ENCODE data around the gene CYP4F2. TPM values are rescaled to one million over a fixed set of nuclear protein-coding genes. Genes with fewer than 3 reads are reported as not detected.
"Not testable (repeated sequence)": the region's sequence is repeated elsewhere in the genome, so short reads cannot be mapped to it uniquely, and the experiment has no call there.

Gene CYP4F2
- total RNA-seq, 1 experiment from 2014 or later: not detected

- no peak for DNase-seq (ENCODE audit: low read depth)
Observed at GRCh38 chr19:15900504-15900903, 2.6 kb upstream of the CYP4F2 start.

- not testable (repeated sequence) for DNase-seq (ENCODE audit: low read depth)
Observed at GRCh38 chr19:15900032-15900431, 2.2 kb upstream of the CYP4F2 start.

DNA sequence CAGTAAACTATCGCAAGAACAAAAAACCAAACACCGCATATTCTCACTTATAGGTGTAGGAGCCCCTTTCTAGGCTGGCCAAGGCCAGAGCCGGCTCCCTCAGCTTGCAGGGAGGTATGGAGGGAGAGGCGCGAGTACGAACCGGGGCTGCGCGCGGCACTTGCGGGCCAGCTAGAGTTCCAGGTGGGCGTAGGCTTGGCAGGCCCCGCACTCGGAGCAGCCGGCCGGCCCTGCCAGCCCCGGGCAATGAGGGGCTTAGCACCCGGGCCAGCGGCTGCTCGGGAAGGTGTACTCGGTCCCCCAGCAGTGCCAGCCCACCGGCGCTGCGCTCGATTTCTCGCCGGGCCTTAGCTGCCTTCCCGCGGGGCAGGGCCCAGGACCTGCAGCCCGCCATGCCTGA is 1.7 kb upstream of the CYP4F2 start:
- DNase-seq (ENCODE audit: low read depth): not testable (repeated sequence)

DNA sequence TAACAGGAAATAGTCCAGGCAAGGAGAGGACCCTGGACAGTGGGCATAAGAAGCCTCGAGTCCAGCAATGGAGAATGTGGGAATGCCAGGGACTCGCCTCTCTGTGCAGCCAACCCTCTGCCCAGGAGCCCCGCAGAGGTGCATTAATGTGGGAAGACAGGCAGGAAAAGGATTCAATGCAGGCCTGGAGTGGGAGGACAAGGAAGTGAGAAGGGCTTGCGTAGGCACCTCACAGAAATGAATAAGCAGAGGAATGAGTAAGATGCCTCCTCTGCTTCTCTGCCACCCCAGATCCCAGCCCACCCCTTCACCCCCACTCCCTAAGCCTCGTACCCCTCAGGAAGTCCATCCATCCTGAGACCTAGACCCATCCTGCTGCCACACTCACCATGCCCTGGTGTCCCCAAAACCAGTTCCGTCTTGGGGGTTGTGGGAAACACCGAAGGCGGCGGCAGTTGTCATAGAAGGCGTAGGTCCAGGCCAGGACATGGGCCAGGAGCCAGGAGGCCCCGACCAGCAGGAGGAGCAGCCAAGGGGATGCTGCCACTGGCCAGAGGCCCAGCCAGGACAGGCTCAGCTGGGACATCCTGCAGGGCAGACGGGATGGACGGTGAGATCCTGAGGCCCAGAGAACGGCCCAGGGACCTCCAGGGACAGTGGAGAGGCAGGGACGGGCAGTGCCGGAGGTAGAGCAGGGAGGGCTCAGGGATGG is 692 bp downstream of the CYP4F2 start:
- DNase-seq (ENCODE audit: low read depth): no peak

DNA sequence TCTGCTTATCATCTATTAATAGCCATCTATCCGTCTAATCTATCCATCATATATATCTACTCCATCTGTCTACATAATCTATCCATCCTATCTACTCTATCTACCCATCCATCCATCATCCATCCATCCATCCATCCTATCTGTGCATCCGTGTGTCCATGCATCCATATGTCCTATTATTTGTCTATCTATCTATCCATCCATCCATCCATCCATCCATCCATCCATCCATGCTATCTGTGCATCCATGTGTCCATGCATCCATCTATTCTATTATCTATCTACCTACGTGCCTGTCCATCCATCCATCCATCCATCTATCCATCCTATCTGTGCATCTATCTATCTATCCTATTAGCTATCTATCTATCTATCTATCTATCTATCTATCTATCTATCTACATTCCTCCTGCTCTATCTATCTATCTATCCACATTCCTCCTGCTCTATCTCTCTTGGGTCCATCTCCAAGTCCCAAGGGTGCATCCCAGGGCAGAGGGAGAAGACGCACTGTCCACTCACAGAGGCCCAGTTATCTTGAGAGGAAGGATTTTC is 1.9 kb downstream of the CYP4F2 start:
- DNase-seq (ENCODE audit: low read depth): no peak

DNA sequence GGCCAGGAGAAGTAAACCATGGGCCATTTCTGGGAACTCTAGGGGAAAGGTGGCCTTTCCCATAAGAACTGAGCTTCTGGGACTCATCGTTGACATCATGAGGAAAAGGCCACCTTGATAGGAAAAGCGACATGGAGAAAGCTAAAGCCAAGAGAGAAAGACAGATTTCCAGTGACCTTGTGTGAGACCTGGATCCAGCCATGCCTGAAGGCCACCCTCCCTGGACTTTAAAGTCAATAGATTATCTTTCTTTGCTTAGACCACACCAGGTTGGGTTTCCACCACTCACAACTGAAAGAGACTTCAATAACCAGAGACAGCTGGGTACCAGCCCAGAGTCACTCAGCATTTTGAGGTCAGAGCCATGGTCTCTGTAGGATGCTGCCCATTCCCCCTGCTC is 3.5 kb downstream of the CYP4F2 start:
- no peak for DNase-seq (ENCODE audit: low read depth)

DNA sequence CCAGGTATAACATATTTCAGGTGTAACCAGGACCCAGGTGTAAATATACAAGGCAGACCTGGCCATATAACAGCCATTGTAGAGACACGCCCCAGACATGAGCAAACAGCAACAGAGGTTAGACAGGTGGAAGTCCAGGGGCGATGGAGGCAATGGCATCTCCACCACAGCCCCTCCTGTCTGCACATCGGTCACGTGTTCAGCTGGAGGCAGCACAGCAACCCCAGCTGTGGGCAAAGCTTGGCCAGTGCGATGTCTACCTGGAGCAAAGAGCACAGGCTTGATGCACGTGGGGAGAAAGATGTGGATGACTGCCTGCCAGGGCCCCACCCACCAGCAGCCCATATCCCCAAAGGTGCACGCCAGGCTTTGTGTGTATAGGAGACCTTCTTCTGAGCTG is 4.4 kb downstream of the CYP4F2 start:
- DNase-seq (ENCODE audit: low read depth): no peak

- DNase-seq (ENCODE audit: low read depth): no peak
Observed at GRCh38 chr19:15892012-15892411, 5.9 kb downstream of the CYP4F2 start.

GRCh38 chr19:15891434-15891833 is 6.4 kb downstream of the CYP4F2 start:
- no peak for DNase-seq (ENCODE audit: low read depth)

GRCh38 chr19:15889339-15889738 is 8.5 kb downstream of the CYP4F2 start:
- DNase-seq (ENCODE audit: low read depth): not testable (repeated sequence)

DNA sequence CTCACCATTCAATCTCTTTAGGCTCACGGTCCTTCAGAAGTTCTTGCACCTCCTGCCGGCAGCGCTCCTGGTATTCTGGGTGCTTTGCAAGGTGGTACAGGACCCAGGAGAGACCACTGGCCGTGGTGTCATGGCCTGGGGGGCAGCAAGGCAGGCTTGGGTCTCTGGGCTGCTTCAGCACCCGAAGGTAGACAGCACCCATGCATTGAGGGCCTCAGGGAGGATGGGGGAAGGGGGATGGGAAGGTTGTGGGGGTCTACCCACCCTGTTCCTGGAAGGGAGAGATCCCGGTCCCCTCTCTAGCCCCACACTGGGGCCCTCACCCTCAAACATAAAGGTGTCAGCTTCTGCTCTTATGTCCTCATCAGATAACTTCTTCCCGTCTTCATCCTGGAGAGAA is 12.0 kb downstream of the CYP4F2 start:
- DNase-seq (ENCODE audit: low read depth): no peak

- no peak for DNase-seq (ENCODE audit: low read depth)
Observed at GRCh38 chr19:15885167-15885566, 12.7 kb downstream of the CYP4F2 start.

DNA sequence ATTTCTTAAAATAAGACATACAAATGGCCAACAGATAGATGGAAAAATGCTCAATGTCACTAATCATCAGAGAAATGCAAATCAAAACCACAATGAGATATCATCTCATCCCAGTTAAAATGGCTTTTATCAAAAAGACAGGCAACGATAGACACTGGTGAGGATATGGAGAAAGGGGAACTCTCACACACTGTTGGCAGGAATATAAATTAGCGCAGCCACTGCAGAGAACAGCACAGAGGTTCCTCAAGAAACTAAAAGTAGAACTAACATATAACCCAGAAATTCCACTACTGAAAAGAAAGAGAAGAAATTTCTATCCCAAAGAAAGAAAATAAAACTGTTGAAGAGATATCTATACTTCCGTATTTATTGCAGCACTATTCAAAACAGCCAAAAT is 14.5 kb downstream of the CYP4F2 start:
- not testable (repeated sequence) for DNase-seq (ENCODE audit: low read depth)

DNA sequence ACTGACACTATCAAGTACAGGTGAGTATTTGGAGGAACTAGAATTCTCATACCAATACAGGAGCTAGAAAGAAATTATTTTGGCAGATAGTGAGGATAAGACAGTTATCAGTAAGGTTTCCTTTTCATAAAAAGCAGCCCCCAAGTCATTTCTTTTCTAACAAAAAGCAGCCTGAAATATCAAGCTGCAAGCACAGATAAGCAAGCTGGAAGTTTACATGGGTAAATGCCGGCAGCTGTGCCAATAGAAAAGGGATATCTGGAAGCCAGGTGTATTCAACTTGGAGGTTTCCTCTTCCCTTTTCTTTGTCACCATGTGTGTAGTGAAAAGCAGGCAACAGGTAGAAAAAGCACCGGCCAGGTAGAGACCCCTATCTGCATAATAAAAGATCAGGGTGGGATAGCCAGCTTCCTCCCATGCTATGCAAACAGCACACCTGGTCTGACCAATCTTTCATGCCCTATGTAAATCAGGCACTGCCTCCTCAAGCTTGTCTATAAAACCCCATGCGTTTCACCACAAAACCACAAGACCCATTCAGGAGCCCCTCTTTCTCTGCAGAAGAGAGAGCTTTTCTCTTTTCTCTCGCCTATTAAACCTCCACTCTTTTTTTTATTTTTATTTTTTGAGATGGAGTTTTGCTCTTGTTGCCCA is 22.9 kb downstream of the CYP4F2 start:
- DNase-seq (ENCODE audit: low read depth): no peak

DNA sequence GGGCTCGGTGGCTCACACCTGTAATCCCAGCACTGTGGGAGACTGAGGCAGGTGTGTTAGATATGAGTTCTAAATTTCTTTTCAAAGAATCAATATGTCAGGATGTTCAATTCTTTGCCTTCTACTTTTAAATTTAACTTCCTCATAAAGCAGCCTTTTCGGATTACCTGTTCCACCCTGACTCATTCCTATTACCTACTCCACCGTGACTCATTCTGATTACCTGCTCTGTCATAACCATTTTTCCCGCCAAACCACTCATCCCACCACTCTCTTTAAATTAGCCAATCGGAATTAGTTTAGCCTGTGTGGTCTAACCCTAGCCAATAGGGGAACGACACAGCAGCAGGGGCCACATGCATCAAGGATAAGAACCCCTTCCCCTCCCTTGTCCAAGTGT is 24.1 kb downstream of the CYP4F2 start:
- DNase-seq (ENCODE audit: low read depth): not testable (repeated sequence)

- no peak for DNase-seq (ENCODE audit: low read depth)
Observed at GRCh38 chr19:15871570-15871969, 26.3 kb downstream of the CYP4F2 start.

GRCh38 chr19:15869873-15870272 is 28.0 kb downstream of the CYP4F2 start:
- no peak for DNase-seq (ENCODE audit: low read depth)

GRCh38 chr19:15869109-15869555 is 28.7 kb downstream of the CYP4F2 start:
- DNase-seq (ENCODE audit: low read depth): peak; percentile 25

- DNase-seq (ENCODE audit: low read depth): no peak
Observed at GRCh38 chr19:15866636-15867035, 31.2 kb downstream of the CYP4F2 start.

DNA sequence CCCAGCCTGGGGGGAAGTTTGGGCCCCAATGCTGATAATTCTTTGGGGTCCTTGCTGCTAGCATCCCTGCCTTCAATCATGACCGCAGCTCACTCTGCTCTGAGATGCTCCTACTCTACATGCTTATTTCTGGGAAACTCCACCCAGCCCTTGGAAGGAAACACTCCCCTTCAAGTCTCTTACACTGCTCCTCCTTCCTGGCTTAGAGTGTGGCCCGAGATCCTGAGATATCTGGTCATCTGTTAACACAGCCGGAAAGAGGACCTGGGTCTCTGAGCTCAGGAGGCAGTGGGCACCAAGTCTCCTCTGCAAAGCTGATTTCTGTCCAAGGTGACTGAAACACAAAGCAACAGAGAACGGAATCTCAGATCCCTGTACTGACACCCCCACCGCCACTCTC is 33.0 kb downstream of the CYP4F2 start:
- DNase-seq (ENCODE audit: low read depth): no peak

DNA sequence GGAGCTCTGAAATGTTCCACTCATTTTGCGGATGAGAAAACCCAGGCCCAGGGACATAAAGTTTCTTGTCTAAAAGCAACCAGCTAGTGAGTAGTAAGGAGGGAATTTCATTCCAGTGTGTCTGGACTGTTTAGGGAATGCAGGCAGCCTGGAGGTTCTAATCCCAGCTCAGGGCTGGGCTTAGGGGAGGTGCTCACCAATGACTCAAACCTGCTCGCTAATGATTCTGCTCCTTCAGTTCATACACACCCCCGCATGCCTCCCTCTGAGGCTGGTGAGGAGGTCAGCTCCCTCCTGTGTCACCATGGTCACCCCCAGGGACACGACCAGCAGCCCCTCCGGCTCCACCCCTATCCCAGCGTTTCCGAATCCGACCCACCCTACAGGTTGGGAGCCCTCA is 34.6 kb downstream of the CYP4F2 start:
- DNase-seq (ENCODE audit: low read depth): no peak

DNA sequence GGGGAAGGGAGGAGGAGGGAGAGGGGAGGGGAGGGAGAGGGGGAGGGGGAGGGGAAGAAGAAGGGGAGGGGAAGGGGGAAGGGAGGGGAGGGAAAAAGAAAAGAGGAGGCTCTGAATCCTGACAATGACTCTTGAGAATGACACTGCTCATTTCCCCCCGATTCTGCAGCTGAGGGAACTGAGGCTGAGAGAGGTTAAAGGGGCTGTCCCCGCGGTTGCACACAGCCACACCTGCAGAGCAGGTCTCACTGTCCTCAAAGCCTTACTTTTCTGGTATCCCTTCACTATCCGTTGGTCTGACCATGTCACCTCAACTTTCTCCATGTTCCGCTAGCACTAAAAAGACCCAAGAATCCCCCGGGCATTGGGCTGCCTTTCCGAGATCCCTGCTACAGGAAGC is 35.4 kb downstream of the CYP4F2 start:
- no peak for DNase-seq (ENCODE audit: low read depth)

GRCh38 chr19:15860522-15860921 is 37.4 kb downstream of the CYP4F2 start:
- DNase-seq (ENCODE audit: low read depth): no peak

Measured in RPMI7951 (cell line).